PC-3 (cell line): Measurements from ENCODE around the gene GSTT2B. TPM values are rescaled to one million over a fixed set of nuclear protein-coding genes. Genes with fewer than 3 reads are reported as not detected.

ENCODE experiments used
- total RNA-seq: library from RNA; depleted of rRNA; stranded (reverse); fragments of >200 nt; gene quantifications from 2 replicates; pipeline ENCODE4 v1.2.3, GENCODE V29; 2014; rRNA removed

GSTT2B gene
- total RNA-seq, 1 experiment from 2014 or later = 3.2 TPM

Other genes starting within 250 kb of the GSTT2B start
- gene ZNF70, start 210.1 kb downstream of the GSTT2B start, total RNA-seq = 2.3 and 3.7 TPM in 2 replicates
- gene VPREB3, start 206.8 kb downstream of the GSTT2B start, total RNA-seq = 0.77 TPM in 1 of 2 replicates, not detected in the other
- not detected in 2 replicates for gene C22orf15, start 198.2 kb downstream of the GSTT2B start, total RNA-seq
- gene CHCHD10, start 193.2 kb downstream of the GSTT2B start, total RNA-seq = 52.2 and 98.1 TPM in 2 replicates
- 2.4 and 5.9 TPM in 2 replicates for gene MMP11, start 188.3 kb downstream of the GSTT2B start, total RNA-seq
- gene SMARCB1, start 174.2 kb downstream of the GSTT2B start, total RNA-seq = 85.9 and 96.8 TPM in 2 replicates
- gene DERL3, start 122.2 kb downstream of the GSTT2B start, total RNA-seq = not detected in 2 replicates
- gene SLC2A11, start 103.3 kb downstream of the GSTT2B start, total RNA-seq = 8.0 and 9.4 TPM in 2 replicates
- gene MIF, start 66.8 kb downstream of the GSTT2B start, total RNA-seq = 884 and 957 TPM in 2 replicates
- 0.73 TPM in 1 of 2 replicates, not detected in the other for gene DDTL, start 5.7 kb upstream of the GSTT2B start, total RNA-seq
- 203 and 222 TPM in 2 replicates for gene DDT, start 13.2 kb upstream of the GSTT2B start, total RNA-seq
- not detected in 2 replicates for gene GSTT2, start 18.9 kb upstream of the GSTT2B start, total RNA-seq
- gene GSTT4, start 44.3 kb upstream of the GSTT2B start, total RNA-seq = not detected in 2 replicates
- gene CABIN1, start 50.1 kb upstream of the GSTT2B start, total RNA-seq = 37.3 and 41.1 TPM in 2 replicates
- gene SUSD2, start 220.3 kb upstream of the GSTT2B start, total RNA-seq = 1.3 and 1.6 TPM in 2 replicates